SK-N-SH (cell line): ENCODE measurements around the gene OBSCN. TPM values are rescaled to one million over a fixed set of nuclear protein-coding genes. Genes with fewer than 3 reads are reported as not detected.

ENCODE experiments used
- CTCF ChIA-PET: fragments of 300-600, 350-600 bp; formaldehyde crosslinking; extraction: SDS; loops from one replicate; lab custom pipeline; 2021; lab: Yijun Ruan, JAX
- POLR2A ChIA-PET: fragments of 350-600 bp; sonication (Branson Sonifier 250); formaldehyde crosslinking; extraction: SDS; loops from one replicate; lab custom pipeline; 2020; ENCODE audit warnings: antibody characterized with exemption, inconsistent platforms; lab: Yijun Ruan, JAX
- DNase-seq: peaks from one replicate; pipeline ENCODE4 v3.0.0; 2012
- H2AFZ ChIP-seq: fragments of 200-600 bp; sonication (generic); 2 replicates; pipeline ENCODE4 v1.8.1; 2016; ENCODE audit warnings: antibody characterized with exemption, mild to moderate bottlenecking, low read depth
- H3F3A ChIP-seq: fragments of 200-600 bp; sonication (generic); replicated peaks from 2 replicates; pipeline ENCODE3; 2016; ENCODE audit warnings: antibody characterized with exemption, mild to moderate bottlenecking; ENCODE audit not compliant: insufficient read depth
- H3K27ac ChIP-seq, 2 experiments: fragments of 200-500 bp in 1 of 2; fragments of 200-600 bp in 1 of 2; sonication (Bioruptor generic) in 1 of 2; sonication (generic), shearing (Covaris generic) in 1 of 2; 2 replicates each; pipeline versions ENCODE4 v1.5.1 to v1.6.1; 2014 to 2016; ENCODE audit warnings: low read depth in 2 of 2, inconsistent platforms in 1 of 2, low read length in 1 of 2, mild to moderate bottlenecking in 1 of 2, mixed read lengths in 1 of 2
- H3K27me3 ChIP-seq: fragments of 200-600 bp; sonication (generic), shearing (Covaris generic); 2 replicates; pipeline ENCODE4 v1.6.1; 2016; ENCODE audit warnings: mixed run types; ENCODE audit not compliant: insufficient read depth
- H3K36me3 ChIP-seq, 2 experiments: fragments of 200-500 bp in 1 of 2; fragments of 200-600 bp in 1 of 2; sonication (Bioruptor generic) in 1 of 2; sonication (generic) in 1 of 2; replicated peaks in 1 of 2; 2 replicates each; pipeline versions ENCODE3 to v1.5.1; 2014 to 2016; ENCODE audit warnings: low read length in 1 of 2, mild to moderate bottlenecking in 1 of 2; ENCODE audit not compliant: insufficient read depth in 2 of 2, control insufficient read depth in 1 of 2
- H3K4me1 ChIP-seq, 2 experiments: fragments of 200-500 bp in 1 of 2; fragments of 200-600 bp in 1 of 2; sonication (Bioruptor generic) in 1 of 2; sonication (generic), shearing (Covaris generic) in 1 of 2; 2 replicates each; pipeline versions ENCODE4 v1.5.1 to v1.6.1; 2014 to 2016; ENCODE audit warnings: low read depth in 1 of 2, low read length in 1 of 2, mixed run types in 1 of 2; ENCODE audit not compliant: insufficient read depth in 2 of 2, control insufficient read depth in 1 of 2
- H3K4me2 ChIP-seq: fragments of 200-600 bp; sonication (generic), shearing (Covaris generic); 2 replicates; pipeline ENCODE4 v1.6.1; 2017; ENCODE audit warnings: mixed run types
- H3K4me3 ChIP-seq, 2 experiments: fragments of 200-500 bp in 1 of 2; fragments of 200-600 bp in 1 of 2; sonication (Bioruptor generic) in 1 of 2; sonication (generic), shearing (Covaris generic) in 1 of 2; 2 replicates each; pipeline versions ENCODE4 v1.5.1 to v1.8.1; 2014 to 2016; ENCODE audit warnings: low read depth in 2 of 2, inconsistent platforms in 1 of 2, low read length in 1 of 2, mild to moderate bottlenecking in 1 of 2, mixed read lengths in 1 of 2, moderate library complexity in 1 of 2
- H3K79me2 ChIP-seq: fragments of 200-600 bp; sonication (generic); 2 replicates; pipeline ENCODE4 v1.8.1; 2017; ENCODE audit warnings: mild to moderate bottlenecking; ENCODE audit not compliant: insufficient read depth
- H3K9ac ChIP-seq: fragments of 200-600 bp; sonication (generic); 2 replicates; pipeline ENCODE4 v1.6.1; 2017; ENCODE audit warnings: mixed run types
- H3K9me2 ChIP-seq: fragments of 200-600 bp; sonication (generic); 2 replicates; pipeline ENCODE4 v1.6.1; 2017; ENCODE audit warnings: mixed run types
- H3K9me3 ChIP-seq: fragments of 200-600 bp; sonication (generic); 2 replicates; pipeline ENCODE4 v1.6.1; 2017; ENCODE audit warnings: mixed run types, mild to moderate bottlenecking, moderate library complexity
- H4K20me1 ChIP-seq: fragments of 200-600 bp; sonication (generic); 2 replicates; pipeline ENCODE4 v1.6.1; 2017; ENCODE audit warnings: mild to moderate bottlenecking, mixed run types; ENCODE audit not compliant: insufficient read depth
- CTCF ChIP-seq: fragments of 200-600 bp; sonication (generic); IDR thresholded peaks from 2 replicates; pipeline ENCODE4 v1.6.1; 2017; ENCODE audit warnings: antibody characterized with exemption, mild to moderate bottlenecking, moderate library complexity
- EZH2phosphoT487 ChIP-seq: fragments of 200-600 bp; sonication (generic); IDR thresholded peaks from 2 replicates; pipeline ENCODE4 v1.6.1; 2017; ENCODE audit warnings: low read depth, mixed run types, mild to moderate bottlenecking, antibody characterized with exemption, moderate library complexity, borderline replicate concordance
- FOSL2 ChIP-seq: IDR thresholded peaks from 2 replicates; pipeline ENCODE4 v1.4.0; 2012; ENCODE audit warnings: low read depth, mild to moderate bottlenecking, moderate library complexity, borderline replicate concordance
- GATA2 ChIP-seq: sonication (generic); formaldehyde crosslinking; IDR thresholded peaks from 2 replicates; pipeline ENCODE4 v1.5.0; 2020; ENCODE audit warnings: mild to moderate bottlenecking, missing genetic modification reagents
- IRF3 ChIP-seq: fragments of 150-350 bp; IDR thresholded peaks from 2 replicates; pipeline ENCODE4 v1.6.1; 2016; ENCODE audit warnings: mild to moderate bottlenecking, low read depth, low read length
- JUND ChIP-seq: IDR thresholded peaks from 2 replicates; pipeline ENCODE4 v1.4.0; 2012
- MAX ChIP-seq: IDR thresholded peaks from 2 replicates; pipeline ENCODE4 v1.4.0; 2012; ENCODE audit warnings: low read depth
- MEF2A ChIP-seq: IDR thresholded peaks from 2 replicates; pipeline ENCODE4 v1.4.0; 2012; ENCODE audit warnings: low read depth, borderline replicate concordance
- MXI1 ChIP-seq: IDR thresholded peaks from 2 replicates; pipeline ENCODE4 v1.6.1; 2012; ENCODE audit warnings: mild to moderate bottlenecking, low read depth, low read length, improper control_type of control experiment
- PBX3 ChIP-seq: IDR thresholded peaks from 2 replicates; pipeline ENCODE4; 2012
- POLR2AphosphoS5 ChIP-seq: IDR thresholded peaks from 2 replicates; pipeline ENCODE4 v1.6.1; 2012; ENCODE audit warnings: low read depth, low read length
- RFX5 ChIP-seq: IDR thresholded peaks from 2 replicates; pipeline ENCODE4 v1.6.1; 2012; ENCODE audit warnings: mild to moderate bottlenecking, improper control_type of control experiment, low read length
- RXRA ChIP-seq: IDR thresholded peaks from 2 replicates; pipeline ENCODE4 v1.4.0; 2012; ENCODE audit warnings: low read depth, mild to moderate bottlenecking, borderline replicate concordance
- SIN3A ChIP-seq: IDR thresholded peaks from 2 replicates; pipeline ENCODE4 v1.6.1; 2012; ENCODE audit warnings: low read depth, mild to moderate bottlenecking, low read length, moderate library complexity, borderline replicate concordance
- TAF1 ChIP-seq: IDR thresholded peaks from 2 replicates; pipeline ENCODE4 v1.6.1; 2012; ENCODE audit warnings: low read depth, mild to moderate bottlenecking, low read length, moderate library complexity, borderline replicate concordance
- TCF12 ChIP-seq: IDR thresholded peaks from 2 replicates; pipeline ENCODE4 v1.4.0; 2012
- USF1 ChIP-seq: IDR thresholded peaks from 2 replicates; pipeline ENCODE4 v1.4.0; 2012; ENCODE audit warnings: low read depth, borderline replicate concordance
- ZBTB33 ChIP-seq: IDR thresholded peaks from 2 replicates; pipeline ENCODE4 v1.4.0; 2012; ENCODE audit warnings: low read depth, borderline replicate concordance
- WGBS: methylation state at CpG from one replicate; pipeline ENCODE4 v1.1.6; 2017; ENCODE audit warnings: low lambda C conversion rate; 5-methylcytosine and 5-hydroxymethylcytosine counted together
- polyA plus RNA-seq, 3 experiments: library from polyadenylated mRNA; depleted of rRNA; stranded (reverse); fragments of >200 nt; gene quantifications; 2 replicates each; pipeline ENCODE4 v1.2.3, GENCODE V29; 2012

OBSCN gene
- polyA plus RNA-seq, 1 of the 3 experiments (the other 2 are of a cell fraction) = 4.0 TPM

- no peak for TF ChIP-seq USF1
- no peak for TF ChIP-seq RXRA
- no peak for TF ChIP-seq RFX5
- no peak for TF ChIP-seq MEF2A
- no peak for TF ChIP-seq TCF12
- no peak for TF ChIP-seq CTCF
Observed at GRCh38 chr1:228259951-228260350, 52.1 kb downstream of the OBSCN start (continued).

GRCh38 chr1:228261706-228262105, 53.9 kb downstream of the OBSCN start:
- ChIA-PET CTCF (no interaction called here), POLR2A (no interaction called here)
- H3K79me2 ChIP-seq = no peaks in the 10 kb centered on the region
- no peaks in the 10 kb centered on the region for H3F3A ChIP-seq
- WGBS = 24% methylated on average over 1 of the region's 1 CpG
- no peaks in the 10 kb centered on the region for H3K36me3 ChIP-seq
- TF ChIP-seq SIN3A (no peak), EZH2phosphoT487 (no peak), POLR2AphosphoS5 (no peak), MAX (no peak), MEF2A (no peak), RFX5 (no peak), GATA2 (CRISPR knock-in tag) (no peak), JUND (no peak), PBX3 (no peak), ZBTB33 (no peak), IRF3 (no peak), MXI1 (no peak), TAF1 (no peak), FOSL2 (no peak)
- H3K4me2 ChIP-seq = no peak overlapping the region
- H3K9me3 ChIP-seq = 0 out of 2 replicates have a peak, but pooled peaks cover 7% of the 10 kb centered on the region
- H3K4me1 ChIP-seq = no peaks in the 10 kb centered on the region
- H3K27me3 ChIP-seq = no peaks in the 10 kb centered on the region
- H4K20me1 ChIP-seq = no peaks in the 10 kb centered on the region
- no peaks in the 10 kb centered on the region for H3K9me2 ChIP-seq
- H3K9ac ChIP-seq = no peak overlapping the region
- no peak overlapping the region for H3K27ac ChIP-seq
- no peak overlapping the region for H2AFZ ChIP-seq
- H3K4me3 ChIP-seq = no peak overlapping the region
- no peak for DNase-seq
